ENCODE measurements around the gene ZNF580.

DNA sequence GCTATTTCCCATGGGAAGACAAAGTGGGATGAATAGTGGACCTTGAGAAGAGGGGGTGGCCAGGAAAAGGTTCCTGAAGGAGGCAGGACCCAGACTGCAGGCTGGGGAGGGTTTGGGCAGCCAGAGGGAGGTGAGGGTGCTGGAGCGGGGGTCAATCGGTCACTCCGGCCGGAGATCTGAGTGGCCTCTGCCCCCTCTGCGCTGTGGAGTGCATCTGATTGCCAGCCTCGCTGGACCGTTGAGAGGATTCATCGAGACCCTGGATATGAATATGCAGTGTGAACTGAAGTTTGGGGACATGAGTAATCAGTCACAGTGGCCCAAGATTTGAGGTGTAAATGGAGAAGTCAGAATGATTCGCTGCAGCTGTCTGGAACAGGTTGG is 5.5 kb upstream of the ZNF580 start:
- TF ChIP-seq POLR2A (IDR thresholded peaks at IDR 0.05; ENCODE audit: low read length), result no peak
- no peak for TF ChIP-seq GATA1 (IDR thresholded peaks at IDR 0.05; ENCODE audit: low read depth, low read length)
